Measurements from ENCODE around the gene WBP1.
"Not testable (repeated sequence)": the region's sequence is repeated elsewhere in the genome, so short reads cannot be mapped to it uniquely, and the experiment has no call there.

Gene WBP1

GRCh38 chr2:74457549-74458131 lies 598 bp upstream of the WBP1 start:
- TF ChIP-seq EZH2 (IDR thresholded peaks at IDR 0.05; ENCODE audit: borderline replicate concordance, low read length) (no peak), CTCF (IDR thresholded peaks at IDR 0.05; ENCODE audit: low read length) (no peak)
- H3K79me2 ChIP-seq (ENCODE audit: insufficient read depth, low read length), result no peaks in the 10 kb centered on the region
- peak overlapping the region; percentile 92 for H3K27ac ChIP-seq (ENCODE audit: low read depth, low read length, poor library complexity, severe bottlenecking)
- H3K4me2 ChIP-seq (ENCODE audit: low read length), result peak overlapping the region; percentile 81
- H3K9ac ChIP-seq (ENCODE audit: low read length), result peak overlapping the region; percentile 82
- H3K4me1 ChIP-seq (ENCODE audit: insufficient read depth, low read length, severe bottlenecking), result peaks cover 46% of the 10 kb centered on the region
- H4K20me1 ChIP-seq (ENCODE audit: insufficient read depth, low read length), result no peaks in the 10 kb centered on the region
- no peaks in the 10 kb centered on the region for H3K27me3 ChIP-seq (ENCODE audit: insufficient read depth, low read length)
- no peaks in the 10 kb centered on the region for H3F3A ChIP-seq (ENCODE audit: insufficient read depth, low read length)
- H3K36me3 ChIP-seq (ENCODE audit: insufficient read depth, low read length), result peaks cover 21% of the 10 kb centered on the region; the same call in 1 of the 2 replicates
- H2AFZ ChIP-seq (ENCODE audit: low read length), result no peak overlapping the region
- H3K4me3 ChIP-seq (ENCODE audit: low read depth, low read length, poor library complexity, severe bottlenecking), result peak overlapping the region; percentile 80
- H3K9me3 ChIP-seq (ENCODE audit: low read length), result no peaks in the 10 kb centered on the region
- no peaks in the 10 kb centered on the region for H3K9me2 ChIP-seq (ENCODE audit: low read depth, low read length)

- H3K27ac ChIP-seq (ENCODE audit: low read depth, low read length, poor library complexity, severe bottlenecking), result peak overlapping the region; percentile 43
- H3K4me1 ChIP-seq (ENCODE audit: insufficient read depth, low read length, severe bottlenecking), result peaks cover 43% of the 10 kb centered on the region
- no peaks in the 10 kb centered on the region for H3K9me3 ChIP-seq (ENCODE audit: low read length)
- peak overlapping the region; percentile 80 for H3K4me3 ChIP-seq (ENCODE audit: low read depth, low read length, poor library complexity, severe bottlenecking)
- TF ChIP-seq EZH2 (IDR thresholded peaks at IDR 0.05; ENCODE audit: borderline replicate concordance, low read length) (no peak), CTCF (IDR thresholded peaks at IDR 0.05; ENCODE audit: low read length) (no peak)
- H3K27me3 ChIP-seq (ENCODE audit: insufficient read depth, low read length), result no peaks in the 10 kb centered on the region
- no peaks in the 10 kb centered on the region for H3K79me2 ChIP-seq (ENCODE audit: insufficient read depth, low read length)
- peaks cover 28% of the 10 kb centered on the region; the same call in 1 of the 2 replicates for H3K36me3 ChIP-seq (ENCODE audit: insufficient read depth, low read length)
- H3K9ac ChIP-seq (ENCODE audit: low read length), result peak overlapping the region; percentile 97
- H3F3A ChIP-seq (ENCODE audit: insufficient read depth, low read length), result no peaks in the 10 kb centered on the region
- H3K4me2 ChIP-seq (ENCODE audit: low read length), result peak overlapping the region; percentile 99
- H2AFZ ChIP-seq (ENCODE audit: low read length), result no peak overlapping the region
- H3K9me2 ChIP-seq (ENCODE audit: low read depth, low read length), result no peaks in the 10 kb centered on the region
- no peaks in the 10 kb centered on the region for H4K20me1 ChIP-seq (ENCODE audit: insufficient read depth, low read length)
Observed at GRCh38 chr2:74458938-74459363, 713 bp downstream of the WBP1 start.

GRCh38 chr2:74459503-74460118 lies 1.4 kb downstream of the WBP1 start:
- Histone ChIP-seq H3K4me1 (ENCODE audit: insufficient read depth, low read length, severe bottlenecking) (peaks cover 43% of the 10 kb centered on the region), H3K9ac (ENCODE audit: low read length) (peak overlapping the region; percentile 97; the same call in 1 of the 2 replicates), H3K4me3 (ENCODE audit: low read depth, low read length, poor library complexity, severe bottlenecking) (peak overlapping the region; percentile 80), H3K36me3 (ENCODE audit: insufficient read depth, low read length) (peaks cover 28% of the 10 kb centered on the region; the same call in 1 of the 2 replicates), H3K4me2 (ENCODE audit: low read length) (peak overlapping the region; percentile 99)
- not testable (repeated sequence) for H4K20me1 ChIP-seq (ENCODE audit: insufficient read depth, low read length); H3K9me2 ChIP-seq (ENCODE audit: low read depth, low read length); H3K27ac ChIP-seq (ENCODE audit: low read depth, low read length, poor library complexity, severe bottlenecking); H3K9me3 ChIP-seq (ENCODE audit: low read length); H3K79me2 ChIP-seq (ENCODE audit: insufficient read depth, low read length); H2AFZ ChIP-seq (ENCODE audit: low read length); H3K27me3 ChIP-seq (ENCODE audit: insufficient read depth, low read length); H3F3A ChIP-seq (ENCODE audit: insufficient read depth, low read length)

- not testable (repeated sequence) for H3K79me2 ChIP-seq (ENCODE audit: insufficient read depth, low read length); H3K9ac ChIP-seq (ENCODE audit: low read length)
- peaks cover 44% of the 10 kb centered on the region for H3K4me1 ChIP-seq (ENCODE audit: insufficient read depth, low read length, severe bottlenecking)
Observed at GRCh38 chr2:74460187-74460586, 1.9 kb downstream of the WBP1 start.

More at GRCh38 chr2:74460187-74460586, 1.9 kb downstream of the WBP1 start:
- not testable (repeated sequence) for H4K20me1 ChIP-seq (ENCODE audit: insufficient read depth, low read length); H3K27me3 ChIP-seq (ENCODE audit: insufficient read depth, low read length); H3K27ac ChIP-seq (ENCODE audit: low read depth, low read length, poor library complexity, severe bottlenecking); H3K4me2 ChIP-seq (ENCODE audit: low read length); H3K9me3 ChIP-seq (ENCODE audit: low read length); H3K4me3 ChIP-seq (ENCODE audit: low read depth, low read length, poor library complexity, severe bottlenecking); H3F3A ChIP-seq (ENCODE audit: insufficient read depth, low read length); H3K9me2 ChIP-seq (ENCODE audit: low read depth, low read length); H2AFZ ChIP-seq (ENCODE audit: low read length)
- H3K36me3 ChIP-seq (ENCODE audit: insufficient read depth, low read length), result peaks cover 28% of the 10 kb centered on the region; the same call in 1 of the 2 replicates

Measured in OCI-LY1 (cell line).